ENCODE data around the gene CHMP3.
"Not testable (repeated sequence)": the region's sequence is repeated elsewhere in the genome, so short reads cannot be mapped to it uniquely, and the experiment has no call there.

Gene CHMP3

GRCh38 chr2:86549963-86550725 lies 13.1 kb downstream of the CHMP3 start:
- not testable (repeated sequence) for DNase-seq (ENCODE audit: low read depth, low spot score)

DNA sequence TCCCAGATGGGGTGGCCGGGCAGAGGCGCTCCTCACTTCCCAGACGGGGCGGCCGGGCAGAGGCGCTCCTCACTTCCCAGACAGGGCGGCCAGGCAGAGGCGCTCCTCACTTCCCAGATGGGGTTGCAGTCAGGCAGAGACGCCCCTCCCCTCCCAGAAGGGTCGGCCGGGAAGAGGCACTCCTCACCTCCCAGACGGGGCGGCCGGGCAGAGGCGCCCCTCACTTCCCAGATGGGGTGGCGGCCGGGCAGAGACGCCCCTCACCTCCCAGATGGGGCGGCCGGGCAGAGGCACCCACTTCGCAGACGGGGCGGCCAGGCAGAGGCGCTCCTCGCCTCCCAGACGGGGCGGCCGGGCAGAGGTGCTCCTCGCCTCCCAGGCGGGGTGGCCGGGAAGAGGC lies 13.8 kb downstream of the CHMP3 start:
- not testable (repeated sequence) for DNase-seq (ENCODE audit: low read depth, low spot score)

DNA sequence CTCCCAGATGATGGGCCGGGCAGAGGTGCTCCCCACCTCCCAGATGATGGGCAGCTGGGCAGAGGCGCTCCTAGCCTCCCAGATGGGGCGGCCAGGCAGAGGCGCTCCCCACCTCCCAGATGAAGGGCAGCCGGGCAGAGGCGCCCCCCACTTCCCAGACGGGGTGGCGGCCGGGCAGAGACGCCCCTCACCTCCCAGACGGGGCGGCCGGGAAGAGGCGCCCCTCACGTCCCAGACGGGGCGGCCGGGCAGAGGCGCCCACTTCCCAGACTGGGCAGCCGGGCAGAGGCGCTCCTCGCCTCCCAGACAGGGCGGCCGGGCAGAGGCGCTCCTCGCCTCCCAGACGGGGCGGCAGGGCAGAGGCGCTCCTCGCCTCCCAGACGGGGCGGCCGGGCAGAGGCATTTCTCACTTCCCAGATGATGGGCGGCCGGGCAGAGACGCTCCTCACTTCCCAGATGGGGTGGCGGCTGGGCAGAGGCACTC lies 14.3 kb downstream of the CHMP3 start:
- DNase-seq (ENCODE audit: low read depth, low spot score), result not testable (repeated sequence)

DNA sequence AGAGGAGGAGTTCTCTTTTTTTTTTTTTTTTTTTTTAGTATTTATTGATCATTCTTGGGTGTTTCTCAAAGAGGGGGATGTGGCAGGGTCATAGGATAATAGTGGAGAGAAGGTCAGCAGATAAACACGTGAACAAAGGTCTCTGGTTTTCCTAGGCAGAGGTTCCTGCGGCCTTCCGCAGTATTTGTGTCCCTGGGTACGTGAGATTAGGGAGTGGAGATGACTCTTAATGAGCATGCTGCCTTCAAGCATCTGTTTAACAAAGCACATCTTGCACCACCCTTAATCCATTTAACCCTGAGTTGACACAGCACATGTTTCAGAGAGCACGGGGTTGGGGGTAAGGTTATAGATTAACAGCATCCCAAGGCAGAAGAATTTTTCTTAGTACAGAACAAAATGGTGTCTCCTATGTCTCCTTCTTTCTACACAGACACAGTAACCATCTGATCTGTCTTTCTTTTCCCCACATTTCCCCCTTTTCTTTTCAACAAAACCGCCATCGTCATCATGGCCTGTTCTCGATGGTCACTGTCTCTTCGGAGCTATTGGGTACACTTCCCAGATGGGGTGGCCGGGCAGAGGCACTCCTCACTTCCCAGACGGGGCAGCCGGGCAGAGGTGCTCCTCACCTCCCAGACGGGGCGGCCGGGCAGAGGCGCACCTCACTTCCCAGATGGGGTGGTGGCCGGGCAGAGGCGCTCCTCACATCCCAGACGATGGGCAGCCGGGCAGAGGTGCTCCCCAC lies 14.9 kb downstream of the CHMP3 start:
- not testable (repeated sequence) for DNase-seq (ENCODE audit: low read depth, low spot score)

DNA sequence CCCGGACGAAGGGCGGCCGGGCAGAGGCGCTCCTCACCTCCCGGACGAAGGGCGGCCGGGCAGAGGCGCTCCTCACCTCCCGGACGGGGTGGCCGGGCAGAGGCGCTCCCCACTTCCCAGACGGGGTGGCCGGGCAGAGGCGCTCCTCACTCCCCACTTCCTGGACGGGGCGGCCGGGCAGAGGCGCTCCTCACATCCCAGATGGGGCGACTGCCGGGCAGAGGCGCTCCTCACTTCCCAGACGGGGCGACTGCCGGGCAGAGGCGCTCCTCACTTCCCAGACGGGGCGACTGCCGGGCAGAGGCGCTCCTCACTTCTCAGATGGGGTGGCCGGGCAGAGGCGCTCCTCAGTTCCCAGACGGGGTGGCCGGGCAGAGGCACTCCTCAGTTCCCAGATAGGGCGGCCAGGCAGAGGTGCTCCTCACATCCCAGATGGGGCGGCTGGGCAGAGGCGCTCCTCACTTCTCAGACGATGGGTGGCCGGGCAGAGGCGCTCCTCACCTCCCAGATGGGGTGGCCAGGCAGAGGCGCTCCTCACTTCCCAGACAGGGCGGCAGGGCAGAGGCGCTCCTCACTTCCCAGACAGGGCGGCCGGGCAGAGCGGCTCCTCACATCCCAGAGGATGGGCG lies 17.8 kb downstream of the CHMP3 start:
- not testable (repeated sequence) for DNase-seq (ENCODE audit: low read depth, low spot score)

DNA sequence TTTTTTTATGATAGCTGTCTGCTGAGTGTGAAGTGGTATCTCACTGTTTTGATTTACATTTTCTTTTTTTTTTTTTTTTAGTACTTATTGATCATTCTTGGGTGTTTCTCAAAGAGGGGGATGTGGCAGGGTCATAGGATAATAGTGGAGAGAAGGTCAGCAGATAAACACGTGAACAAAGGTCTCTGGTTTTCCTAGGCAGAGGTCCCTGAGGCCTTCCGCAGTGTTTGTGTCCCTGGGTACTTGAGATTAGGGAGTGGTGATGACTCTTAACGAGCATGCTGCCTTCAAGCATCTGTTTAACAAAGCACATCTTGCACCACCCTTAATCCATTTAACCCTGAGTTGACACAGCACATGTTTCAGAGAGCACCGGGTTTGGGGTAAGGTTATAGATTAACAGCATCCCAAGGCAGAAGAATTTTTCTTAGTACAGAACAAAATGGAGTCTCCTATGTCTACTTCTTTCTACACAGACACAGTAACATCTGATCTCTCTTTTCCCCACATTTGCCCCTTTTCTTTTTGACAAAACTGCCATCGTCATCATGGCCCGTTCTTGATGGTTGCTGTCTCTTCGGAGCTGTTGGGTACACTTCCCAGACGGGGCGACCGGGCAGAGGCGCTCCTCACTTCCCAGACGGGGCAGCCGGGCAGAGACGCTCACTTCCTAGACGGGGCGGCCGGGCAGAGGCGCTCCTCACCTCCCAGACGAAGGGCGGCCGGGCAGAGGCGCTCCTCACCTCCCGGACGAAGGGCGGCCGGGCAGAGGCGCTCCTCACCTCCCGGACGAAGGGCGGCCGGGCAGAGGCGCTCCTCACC lies 18.8 kb downstream of the CHMP3 start:
- DNase-seq (ENCODE audit: low read depth, low spot score), result not testable (repeated sequence)

- DNase-seq (ENCODE audit: low read depth, low spot score), result no peak
Observed at GRCh38 chr2:86543793-86544192, 19.4 kb downstream of the CHMP3 start.

GRCh38 chr2:86543335-86543734 lies 19.9 kb downstream of the CHMP3 start:
- DNase-seq (ENCODE audit: low read depth, low spot score), result no peak

- DNase-seq (ENCODE audit: low read depth, low spot score), result no peak
Observed at GRCh38 chr2:86542814-86543213, 20.4 kb downstream of the CHMP3 start.

- no peak for DNase-seq (ENCODE audit: low read depth, low spot score)
Observed at GRCh38 chr2:86541334-86541733, 21.9 kb downstream of the CHMP3 start.

DNA sequence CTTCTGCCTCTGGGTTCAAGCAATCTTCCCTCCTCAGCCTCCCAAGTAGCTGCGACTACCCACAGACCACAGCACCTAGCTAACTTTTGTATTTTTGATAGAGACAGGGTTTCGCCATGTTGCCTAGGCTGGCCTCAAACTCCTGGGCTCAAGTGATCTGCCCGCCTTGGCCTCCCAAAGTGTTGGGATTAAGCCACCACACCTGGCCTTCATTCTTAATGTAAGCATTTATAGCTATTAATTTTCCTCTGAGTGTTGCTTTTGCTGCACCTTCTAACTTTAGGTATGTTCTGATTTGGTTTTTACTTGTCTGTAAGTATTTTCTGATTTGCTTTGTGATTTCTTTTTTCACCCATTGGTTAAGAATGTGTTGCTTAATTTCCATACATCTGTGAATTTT lies 29.7 kb downstream of the CHMP3 start:
- no peak for DNase-seq (ENCODE audit: low read depth, low spot score)

GRCh38 chr2:86525421-86526340 lies 37.6 kb downstream of the CHMP3 start:
- DNase-seq (ENCODE audit: low read depth, low spot score), result no peak

- no peak for DNase-seq (ENCODE audit: low read depth, low spot score)
Observed at GRCh38 chr2:86523491-86523890, 39.8 kb downstream of the CHMP3 start.

DNA sequence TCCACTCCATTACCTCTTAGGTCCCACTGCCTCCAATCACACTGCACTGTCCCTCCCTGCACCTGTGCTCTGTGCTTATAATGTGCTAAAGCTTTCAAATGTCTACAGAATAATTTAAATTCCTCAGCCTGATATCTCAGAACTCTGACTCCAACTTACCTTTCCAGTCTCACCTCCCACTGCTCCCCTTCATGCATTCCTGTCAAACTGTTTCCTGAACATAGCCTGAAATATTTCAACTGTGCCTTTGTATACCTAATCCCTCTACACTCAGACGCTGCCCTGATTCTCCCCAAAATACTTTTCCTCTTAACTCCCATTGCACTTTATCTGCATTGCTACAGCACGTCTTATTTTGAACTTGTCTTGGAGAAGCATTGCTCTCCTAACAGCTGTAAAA lies 40.5 kb downstream of the CHMP3 start:
- DNase-seq (ENCODE audit: low read depth, low spot score), result no peak

GRCh38 chr2:86521922-86522321 lies 41.3 kb downstream of the CHMP3 start:
- no peak for DNase-seq (ENCODE audit: low read depth, low spot score)

- no peak for DNase-seq (ENCODE audit: low read depth, low spot score)
Observed at GRCh38 chr2:86520153-86520552, 43.1 kb downstream of the CHMP3 start.

DNA sequence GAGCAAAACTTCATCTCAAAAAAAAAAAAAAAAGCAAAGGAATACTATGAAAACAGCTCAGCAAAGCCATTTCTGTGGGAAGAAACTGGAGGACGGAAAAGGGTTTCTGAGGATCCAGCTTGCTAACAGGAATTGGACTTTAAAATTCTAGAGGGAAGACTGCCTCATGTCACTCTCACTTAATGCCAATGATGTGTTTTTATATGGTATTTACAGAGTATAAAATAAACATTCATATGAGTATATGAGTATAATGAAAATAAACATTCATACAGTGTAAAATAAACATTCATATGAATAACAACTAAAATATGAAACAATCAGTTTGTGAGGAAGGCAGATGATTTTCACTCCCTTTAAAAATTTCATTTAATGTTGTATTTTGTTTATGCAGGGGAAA lies 43.9 kb downstream of the CHMP3 start:
- DNase-seq (ENCODE audit: low read depth, low spot score), result no peak

- DNase-seq (ENCODE audit: low read depth, low spot score), result no peak
Observed at GRCh38 chr2:86518481-86518880, 44.8 kb downstream of the CHMP3 start.

DNA sequence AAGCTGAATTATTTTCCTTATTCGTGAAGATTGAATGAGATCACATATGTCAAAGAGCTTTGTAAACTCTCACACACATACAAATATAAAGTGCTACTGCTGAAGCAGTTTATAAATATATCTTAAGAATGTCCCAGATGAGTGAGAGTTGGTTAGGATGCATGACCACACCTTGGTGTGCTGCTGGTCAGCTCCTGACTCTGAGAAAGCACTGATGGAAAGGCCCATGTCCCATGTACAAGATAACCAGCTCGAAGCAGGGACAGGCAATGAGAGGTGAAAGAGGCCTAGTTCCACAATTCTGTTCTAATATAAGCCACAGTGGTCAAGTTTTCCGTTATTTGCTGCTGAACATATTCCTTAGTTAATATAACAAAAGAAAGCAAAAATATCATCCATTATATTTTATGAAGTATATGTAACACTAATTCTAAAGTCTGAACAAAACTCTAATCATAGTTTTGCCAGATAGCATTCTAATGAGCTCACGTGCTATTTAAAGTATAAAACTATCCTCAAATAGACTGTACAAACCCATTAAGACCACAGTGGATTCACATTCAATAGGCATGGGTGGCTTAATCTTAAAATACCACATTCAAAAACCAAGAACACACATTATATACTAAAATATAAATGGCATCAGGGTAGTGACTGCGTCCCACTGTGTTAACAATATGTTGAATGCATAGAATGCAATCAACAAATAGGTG lies 49.1 kb downstream of the CHMP3 start:
- DNase-seq (ENCODE audit: low read depth, low spot score), result no peak

DNA sequence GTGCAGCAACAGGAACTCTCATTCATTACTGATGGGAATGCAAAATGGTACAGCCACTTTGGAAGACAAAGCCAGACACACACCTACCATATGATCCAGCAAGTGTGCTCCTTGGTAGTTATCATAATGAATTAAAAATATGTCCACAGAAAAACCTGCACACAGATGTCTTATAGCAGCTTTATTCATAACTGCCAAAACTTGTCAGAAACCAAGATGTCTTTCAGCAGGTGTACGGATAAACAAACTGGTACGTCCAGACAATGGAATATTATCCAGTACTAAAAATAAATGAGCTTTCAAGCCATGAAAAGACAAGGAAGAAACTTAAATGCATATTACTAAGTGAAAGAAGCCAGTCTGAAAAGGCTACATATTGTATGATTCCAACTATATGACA lies 50.4 kb downstream of the CHMP3 start:
- no peak for DNase-seq (ENCODE audit: low read depth, low spot score)
